Keratinocyte (primary cell): ENCODE data around the gene PIGC.

Experiments
- CTCF ChIP-seq, 3 experiments: IDR thresholded peaks in 1 of 3; conservative IDR thresholded peaks in 1 of 3; optimal IDR thresholded peaks in 1 of 3; 2 replicates in 2 of 3; 3 replicates in 1 of 3; pipeline versions ENCODE3 to v1.5.1; 2011; ENCODE audit warnings: low read length in 3 of 3, mild to moderate bottlenecking in 3 of 3, moderate library complexity in 2 of 3, control low read depth in 1 of 3, inconsistent platforms in 1 of 3; ENCODE audit not compliant: insufficient read depth in 2 of 3; ENCODE audit errors: extremely low read depth in 1 of 3
- EZH2 ChIP-seq: IDR thresholded peaks from one replicate; pipeline ENCODE4 v1.6.1; 2012; ENCODE audit warnings: inconsistent platforms, mild to moderate bottlenecking, low read length, moderate library complexity

- TF ChIP-seq CTCF (optimal IDR thresholded peaks at IDR 0.05 in 1 of 3, IDR thresholded peaks at IDR 0.05 in 1 of 3, conservative IDR thresholded peaks at IDR 0.05 in 1 of 3; ENCODE audit: extremely low read depth in 1 of 3, insufficient read depth in 2 of 3, low read length in 3 of 3) (no peak), EZH2 (no peak)
Measured at GRCh38 chr1:172442843-172443565, 865 bp downstream of the PIGC start.
